OCI-LY1 (cell line): ENCODE data around the gene ARG2.

Experiments
- CTCF ChIP-seq: fragments of 200-600 bp; sonication (generic), shearing (Covaris generic); IDR thresholded peaks from 2 replicates; pipeline ENCODE4 v1.5.1; 2017; ENCODE audit warnings: mild to moderate bottlenecking, antibody characterized with exemption, low read length, moderate library complexity, mixed read lengths
- EZH2 ChIP-seq: fragments of 200-600 bp; sonication (generic), shearing (Covaris generic); IDR thresholded peaks from 2 replicates; pipeline ENCODE4 v1.8.0; 2017; ENCODE audit warnings: borderline replicate concordance, mixed run types, mild to moderate bottlenecking, antibody characterized with exemption, low read length, moderate library complexity, mixed read lengths

GRCh38 chr14:67636361-67636919 lies 16.7 kb downstream of the ARG2 start:
- no peak for TF ChIP-seq EZH2
- TF ChIP-seq CTCF = no peak
